Activated CD4-positive, alpha-beta T cell treated with anti-CD3 and anti-CD28 coated beads, Interleukin-2, amount 50 U/mL, for 48 hours (primary cell): ENCODE data around the gene TRAF3IP3.

Experiments used
- DNase-seq, 2 experiments: peaks; one replicate each; pipeline ENCODE4 v3.0.0-alpha.2; 2020

The TRAF3IP3 gene

GRCh38 chr1:209755926-209756614 lies at the start of gene TRAF3IP3:
Gene TRAF3IP3 (plus strand): TSS chr1:209756053. CDS start chr1:209760040, 3,987 bp downstream.
- peak; percentile 79 to 87 for DNase-seq

- DNase-seq, result no peak
These were observed 49.2 kb upstream of the TRAF3IP3 start for GRCh38 chr1:209706622-209707021.

GRCh38 chr1:209707308-209707707 lies 48.5 kb upstream of the TRAF3IP3 start:
- DNase-seq, result no peak

GRCh38 chr1:209708297-209708696 lies 47.6 kb upstream of the TRAF3IP3 start:
- no peak for DNase-seq

GRCh38 chr1:209710093-209710492 lies 45.8 kb upstream of the TRAF3IP3 start:
- DNase-seq, result no peak

- no peak for DNase-seq
These were observed 45.0 kb upstream of the TRAF3IP3 start for GRCh38 chr1:209710847-209711246.

- DNase-seq, result no peak
These were observed 41.5 kb upstream of the TRAF3IP3 start for GRCh38 chr1:209714338-209714737.

- no peak for DNase-seq
These were observed 40.5 kb upstream of the TRAF3IP3 start for GRCh38 chr1:209715314-209715713.

GRCh38 chr1:209717818-209718217 lies 38.0 kb upstream of the TRAF3IP3 start:
- no peak for DNase-seq

GRCh38 chr1:209720326-209720725 lies 35.5 kb upstream of the TRAF3IP3 start:
- DNase-seq, result no peak

GRCh38 chr1:209720826-209721225 lies 35.0 kb upstream of the TRAF3IP3 start:
- no peak for DNase-seq

- no peak for DNase-seq
These were observed 34.5 kb upstream of the TRAF3IP3 start for GRCh38 chr1:209721323-209721722.

- DNase-seq, result no peak
These were observed 32.6 kb upstream of the TRAF3IP3 start for GRCh38 chr1:209723265-209723664.

- peak; percentile 57 to 69 for DNase-seq
These were observed 31.8 kb upstream of the TRAF3IP3 start for GRCh38 chr1:209723756-209724693.

- DNase-seq, result no peak
These were observed 28.6 kb upstream of the TRAF3IP3 start for GRCh38 chr1:209727286-209727685.

- no peak for DNase-seq
These were observed 28.1 kb upstream of the TRAF3IP3 start for GRCh38 chr1:209727785-209728184.

- no peak for DNase-seq
These were observed 27.4 kb upstream of the TRAF3IP3 start for GRCh38 chr1:209728466-209728865.

GRCh38 chr1:209729436-209729835 lies 26.4 kb upstream of the TRAF3IP3 start:
- DNase-seq, result no peak

- DNase-seq, result no peak
These were observed 23.1 kb upstream of the TRAF3IP3 start for GRCh38 chr1:209732725-209733124.

- DNase-seq, result no peak
These were observed 22.3 kb upstream of the TRAF3IP3 start for GRCh38 chr1:209733409-209734192.

- no peak for DNase-seq
These were observed 19.2 kb upstream of the TRAF3IP3 start for GRCh38 chr1:209736490-209737117.

GRCh38 chr1:209737118-209737505 lies 18.7 kb upstream of the TRAF3IP3 start:
- DNase-seq, result no peak

GRCh38 chr1:209738270-209738669 lies 17.6 kb upstream of the TRAF3IP3 start:
- no peak for DNase-seq
